Measurements from ENCODE around the gene JPT2. TPM values are rescaled to one million over a fixed set of nuclear protein-coding genes. Genes with fewer than 3 reads are reported as not detected.

JPT2 gene
- total and polyA plus RNA-seq, 12 donors: 11.9 to 50.5 (median 32.2) TPM

DNA sequence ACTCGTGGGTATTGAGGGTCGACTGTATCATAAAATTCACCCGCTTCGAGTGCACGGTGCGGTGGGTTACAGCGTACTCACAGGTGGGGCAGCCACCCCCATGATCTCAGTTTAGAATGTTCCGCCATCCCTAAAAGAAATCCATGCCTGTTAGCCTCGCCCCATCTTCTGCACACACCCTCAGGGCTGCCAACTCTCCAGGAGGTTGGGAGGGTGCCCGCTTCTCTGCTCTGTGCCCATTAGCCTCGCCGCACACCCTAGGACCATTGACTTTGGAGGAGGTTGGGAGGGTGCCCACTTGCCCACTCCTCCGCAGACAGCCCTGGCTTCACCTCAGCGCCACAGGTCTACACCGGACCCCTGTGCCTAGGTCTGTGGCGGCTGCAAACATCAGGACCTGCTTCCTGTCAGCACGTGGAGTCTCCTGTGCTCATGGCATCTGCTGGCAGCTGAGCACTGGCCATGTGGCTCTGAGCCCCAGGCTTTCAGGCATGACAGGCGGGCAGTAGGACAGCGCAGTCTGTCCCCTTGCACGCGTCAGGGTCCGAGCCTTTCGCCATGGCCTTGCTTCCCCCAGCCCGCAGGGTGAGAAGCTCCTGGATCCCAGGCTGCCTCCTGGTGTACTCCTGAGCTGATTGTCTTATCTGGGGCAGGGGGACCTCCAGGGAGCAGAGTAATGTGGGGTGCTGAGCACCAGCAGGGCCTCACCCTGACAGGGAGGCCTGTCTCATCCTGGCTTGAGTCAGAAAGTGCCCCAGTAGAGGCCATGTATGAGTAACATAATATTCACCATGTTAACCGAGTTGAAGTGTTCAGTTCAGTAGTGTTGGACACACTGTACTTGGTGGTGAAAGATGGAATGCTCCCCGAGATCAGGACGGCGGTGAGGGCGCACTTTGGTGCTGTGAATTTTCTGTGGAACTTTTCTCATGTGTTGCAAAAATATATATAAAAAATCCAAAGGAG, 71.4 kb downstream of the JPT2 start:
- WGBS, 4 donors: 93 to 96% (median 95%) methylated on average over 19 to 29 of the region's 29 CpGs
- no peak overlapping the region for H3K4me3 ChIP-seq
- no peak for DNase-seq
- H3K36me3 ChIP-seq (replicated peaks in 1 of 2): peaks cover 0 to 76% of the 10 kb centered on the region in 2 donors
- H3K27ac ChIP-seq: no peak overlapping the region
- H3K4me1 ChIP-seq (replicated peaks in 1 of 2): no peaks in the 10 kb centered on the region
- H3K9me3 ChIP-seq (replicated peaks in 1 of 3): no peaks in the 10 kb centered on the region
- intact Hi-C loops (cut with DNase I): loop anchor here in 1 of 2 donors (10.0 kb wide), 1 partner anchor 75 kb away; the partner anchor contains the start of gene JPT2
- H3K27me3 ChIP-seq: no peaks in the 10 kb centered on the region
- no peak for TF ChIP-seq CTCF (IDR thresholded peaks at IDR 0.05)
- no peak for TF ChIP-seq POLR2A (IDR thresholded peaks at IDR 0.05)

Small RNA genes within 50 kb of the gene (microRNA-seq; reads per million reads assigned to microRNA genes)
- gene MIR3177: 0.76 to 2.8 (median 1.3) reads per million in 3 donors

Small RNA genes within 50 kb of the gene (small RNA-seq; reads per million reads assigned to genes)
- gene MIR3177: 0.17 to 1.2 reads per million in 2 donors

Other genes starting within 250 kb of the JPT2 start
- under 1 TPM in 1 of 9 donors, not detected in 8; 0.69 TPM for gene PERCC1, start 247.2 kb upstream of the JPT2 start, total RNA-seq
- gene PERCC1, start 247.2 kb upstream of the JPT2 start, polyA plus RNA-seq: not detected
- gene CCDC154, start 233.7 kb upstream of the JPT2 start, total RNA-seq: 1 to 10 TPM in 4 of 9 donors, under 1 TPM in 5; 0.28 to 3.1 (median 0.89) TPM
- 10 to 100 TPM in 2 of 3 donors, not detected in 1; 10.7 to 39.7 TPM for gene CCDC154, start 233.7 kb upstream of the JPT2 start, polyA plus RNA-seq
- 100 to 1,000 TPM in 5 of 9 donors, 10 to 100 TPM in 4; 27.2 to 243 (median 121) TPM for gene CLCN7, start 203.3 kb upstream of the JPT2 start, total RNA-seq
- 100 to 1,000 TPM in 2 of 3 donors, 10 to 100 TPM in 1; 25.3 to 369 (median 133) TPM for gene CLCN7, start 203.3 kb upstream of the JPT2 start, polyA plus RNA-seq
- 1 to 10 TPM in 2 of 9 donors, under 1 TPM in 4, not detected in 3; 0.39 to 1.4 (median 0.61) TPM for gene PTX4, start 189.3 kb upstream of the JPT2 start, total RNA-seq
- under 1 TPM in 2 of 3 donors, not detected in 1; 0.16 to 0.17 TPM for gene PTX4, start 189.3 kb upstream of the JPT2 start, polyA plus RNA-seq
- gene TELO2, start 184.9 kb upstream of the JPT2 start, total RNA-seq: 10 to 100 TPM in 8 of 9 donors, 1 to 10 TPM in 1; 9.7 to 53.7 (median 22.8) TPM
- 100 to 1,000 TPM in 1 of 3 donors, 10 to 100 TPM in 1, 1 to 10 TPM in 1; 1.3 to 173 (median 96.0) TPM for gene TELO2, start 184.9 kb upstream of the JPT2 start, polyA plus RNA-seq
- gene TMEM204, start 144.6 kb upstream of the JPT2 start, total RNA-seq: 10 to 100 TPM; 11.4 to 77.2 (median 25.3) TPM
- gene TMEM204, start 144.6 kb upstream of the JPT2 start, polyA plus RNA-seq: 10 to 100 TPM in 2 of 3 donors, 1 to 10 TPM in 1; 7.4 to 30.7 (median 26.6) TPM
- 10 to 100 TPM; 12.0 to 46.4 (median 27.3) TPM for gene IFT140, start 66.2 kb upstream of the JPT2 start, total RNA-seq
- 10 to 100 TPM in 2 of 3 donors, 1 to 10 TPM in 1; 6.6 to 62.7 (median 31.3) TPM for gene IFT140, start 66.2 kb upstream of the JPT2 start, polyA plus RNA-seq
- gene CRAMP1, start 65.9 kb upstream of the JPT2 start, total RNA-seq: 10 to 100 TPM in 5 of 9 donors, 1 to 10 TPM in 4; 5.3 to 17.1 (median 10.1) TPM
- gene CRAMP1, start 65.9 kb upstream of the JPT2 start, polyA plus RNA-seq: 10 to 100 TPM in 1 of 3 donors, 1 to 10 TPM in 2; 4.3 to 19.0 (median 7.9) TPM
- 10 to 100 TPM; 30.1 to 97.1 (median 50.5) TPM for gene MAPK8IP3, start 27.9 kb downstream of the JPT2 start, total RNA-seq
- gene MAPK8IP3, start 27.9 kb downstream of the JPT2 start, polyA plus RNA-seq: 100 to 1,000 TPM in 2 of 3 donors, 10 to 100 TPM in 1; 12.1 to 430 (median 147) TPM
- 100 to 1,000 TPM in 8 of 9 donors, 10 to 100 TPM in 1; 82.5 to 319 (median 168) TPM for gene NME3, start 93.3 kb downstream of the JPT2 start, total RNA-seq
- 1,000 to 10,000 TPM in 1 of 3 donors, 100 to 1,000 TPM in 1, under 1 TPM in 1; 0.95 to 1,073 (median 860) TPM for gene NME3, start 93.3 kb downstream of the JPT2 start, polyA plus RNA-seq
- gene EME2, start 94.5 kb downstream of the JPT2 start, total RNA-seq: 10 to 100 TPM in 5 of 9 donors, 1 to 10 TPM in 4; 5.7 to 30.6 (median 16.1) TPM
- gene EME2, start 94.5 kb downstream of the JPT2 start, polyA plus RNA-seq: 10 to 100 TPM in 2 of 3 donors, 1 to 10 TPM in 1; 1.8 to 90.7 (median 38.0) TPM
- 100 to 1,000 TPM; 130 to 226 (median 143) TPM for gene MRPS34, start 94.9 kb downstream of the JPT2 start, total RNA-seq
- gene MRPS34, start 94.9 kb downstream of the JPT2 start, polyA plus RNA-seq: 100 to 1,000 TPM in 1 of 3 donors, 10 to 100 TPM in 2; 84.3 to 113 (median 95.6) TPM
- gene SPSB3, start 104.3 kb downstream of the JPT2 start, total RNA-seq: 100 to 1,000 TPM in 5 of 9 donors, 10 to 100 TPM in 4; 44.0 to 158 (median 105) TPM
- gene SPSB3, start 104.3 kb downstream of the JPT2 start, polyA plus RNA-seq: 100 to 1,000 TPM in 2 of 3 donors, 1 to 10 TPM in 1; 8.3 to 297 (median 238) TPM
- gene NUBP2, start 104.7 kb downstream of the JPT2 start, total RNA-seq: 100 to 1,000 TPM in 4 of 9 donors, 10 to 100 TPM in 5; 51.3 to 252 (median 78.9) TPM
- 10 to 100 TPM in 2 of 3 donors, 1 to 10 TPM in 1; 3.0 to 84.8 (median 78.6) TPM for gene NUBP2, start 104.7 kb downstream of the JPT2 start, polyA plus RNA-seq
- 1 to 10 TPM in 2 of 9 donors, under 1 TPM in 6, not detected in 1; 0.11 to 3.9 (median 0.23) TPM for gene IGFALS, start 115.4 kb downstream of the JPT2 start, total RNA-seq
- under 1 TPM in 2 of 3 donors, not detected in 1; 0.67 to 0.97 TPM for gene IGFALS, start 115.4 kb downstream of the JPT2 start, polyA plus RNA-seq
- 100 to 1,000 TPM in 8 of 9 donors, 10 to 100 TPM in 1; 77.1 to 318 (median 182) TPM for gene HAGH, start 148.5 kb downstream of the JPT2 start, total RNA-seq
- 100 to 1,000 TPM in 2 of 3 donors, 10 to 100 TPM in 1; 75.3 to 213 (median 138) TPM for gene HAGH, start 148.5 kb downstream of the JPT2 start, polyA plus RNA-seq
- gene FAHD1, start 148.9 kb downstream of the JPT2 start, total RNA-seq: 100 to 1,000 TPM in 1 of 9 donors, 10 to 100 TPM in 8; 38.7 to 140 (median 51.9) TPM
- 10 to 100 TPM; 15.2 to 60.4 (median 19.9) TPM for gene FAHD1, start 148.9 kb downstream of the JPT2 start, polyA plus RNA-seq
- gene MEIOB, start 193.9 kb downstream of the JPT2 start, total RNA-seq: under 1 TPM in 1 of 9 donors, not detected in 8; 0.23 TPM
- gene MEIOB, start 193.9 kb downstream of the JPT2 start, polyA plus RNA-seq: not detected
- gene HS3ST6, start 240.1 kb downstream of the JPT2 start, total RNA-seq: under 1 TPM in 1 of 9 donors, not detected in 8; 0.11 TPM
- gene HS3ST6, start 240.1 kb downstream of the JPT2 start, polyA plus RNA-seq: under 1 TPM in 1 of 3 donors, not detected in 2; 0.07 TPM

Data from adrenal gland (tissue), 12 donors.